Activated naive CD4-positive, alpha-beta T cell treated with anti-CD3 and anti-CD28 coated beads, Interleukin-2, amount 10 ng/mL, durations not matched to agents 7 days and 5 days (primary cell): ENCODE measurements around the gene FAM111A.
"Not testable (repeated sequence)": the region's sequence is repeated elsewhere in the genome, so short reads cannot be mapped to it uniquely, and the experiment has no call there.

Experiments used
- CTCF ChIA-PET: fragments of 350-600 bp; sonication (Branson Sonifier 250); formaldehyde crosslinking; loops from one replicate; lab custom pipeline; 2021; ENCODE audit warnings: antibody characterized with exemption; lab: Charles Lee
- DNase-seq: peaks from one replicate; pipeline ENCODE4 v3.0.0-alpha.2; 2020
- H3K27ac Mint-ChIP-seq: one replicate; pipeline ENCODE4 v1.8.0; 2021; ENCODE audit warnings: mild to moderate bottlenecking, moderate library complexity, mixed read lengths
- H3K27me3 Mint-ChIP-seq: one replicate; pipeline ENCODE4 v1.8.0; 2021; ENCODE audit warnings: mild to moderate bottlenecking, mixed read lengths
- H3K36me3 Mint-ChIP-seq: one replicate; pipeline ENCODE4 v1.8.0; 2021; ENCODE audit warnings: mixed read lengths
- H3K4me1 Mint-ChIP-seq: one replicate; pipeline ENCODE4 v1.8.0; 2021; ENCODE audit warnings: mixed read lengths
- H3K4me3 Mint-ChIP-seq: one replicate; pipeline ENCODE4 v1.8.0; 2021; ENCODE audit warnings: mild to moderate bottlenecking, moderate library complexity, mixed read lengths
- H3K9me3 Mint-ChIP-seq: one replicate; pipeline ENCODE4 v1.8.0; 2021; ENCODE audit warnings: mixed read lengths

FAM111A gene, protein sequence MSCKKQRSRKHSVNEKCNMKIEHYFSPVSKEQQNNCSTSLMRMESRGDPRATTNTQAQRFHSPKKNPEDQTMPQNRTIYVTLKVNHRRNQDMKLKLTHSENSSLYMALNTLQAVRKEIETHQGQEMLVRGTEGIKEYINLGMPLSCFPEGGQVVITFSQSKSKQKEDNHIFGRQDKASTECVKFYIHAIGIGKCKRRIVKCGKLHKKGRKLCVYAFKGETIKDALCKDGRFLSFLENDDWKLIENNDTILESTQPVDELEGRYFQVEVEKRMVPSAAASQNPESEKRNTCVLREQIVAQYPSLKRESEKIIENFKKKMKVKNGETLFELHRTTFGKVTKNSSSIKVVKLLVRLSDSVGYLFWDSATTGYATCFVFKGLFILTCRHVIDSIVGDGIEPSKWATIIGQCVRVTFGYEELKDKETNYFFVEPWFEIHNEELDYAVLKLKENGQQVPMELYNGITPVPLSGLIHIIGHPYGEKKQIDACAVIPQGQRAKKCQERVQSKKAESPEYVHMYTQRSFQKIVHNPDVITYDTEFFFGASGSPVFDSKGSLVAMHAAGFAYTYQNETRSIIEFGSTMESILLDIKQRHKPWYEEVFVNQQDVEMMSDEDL

DNA sequence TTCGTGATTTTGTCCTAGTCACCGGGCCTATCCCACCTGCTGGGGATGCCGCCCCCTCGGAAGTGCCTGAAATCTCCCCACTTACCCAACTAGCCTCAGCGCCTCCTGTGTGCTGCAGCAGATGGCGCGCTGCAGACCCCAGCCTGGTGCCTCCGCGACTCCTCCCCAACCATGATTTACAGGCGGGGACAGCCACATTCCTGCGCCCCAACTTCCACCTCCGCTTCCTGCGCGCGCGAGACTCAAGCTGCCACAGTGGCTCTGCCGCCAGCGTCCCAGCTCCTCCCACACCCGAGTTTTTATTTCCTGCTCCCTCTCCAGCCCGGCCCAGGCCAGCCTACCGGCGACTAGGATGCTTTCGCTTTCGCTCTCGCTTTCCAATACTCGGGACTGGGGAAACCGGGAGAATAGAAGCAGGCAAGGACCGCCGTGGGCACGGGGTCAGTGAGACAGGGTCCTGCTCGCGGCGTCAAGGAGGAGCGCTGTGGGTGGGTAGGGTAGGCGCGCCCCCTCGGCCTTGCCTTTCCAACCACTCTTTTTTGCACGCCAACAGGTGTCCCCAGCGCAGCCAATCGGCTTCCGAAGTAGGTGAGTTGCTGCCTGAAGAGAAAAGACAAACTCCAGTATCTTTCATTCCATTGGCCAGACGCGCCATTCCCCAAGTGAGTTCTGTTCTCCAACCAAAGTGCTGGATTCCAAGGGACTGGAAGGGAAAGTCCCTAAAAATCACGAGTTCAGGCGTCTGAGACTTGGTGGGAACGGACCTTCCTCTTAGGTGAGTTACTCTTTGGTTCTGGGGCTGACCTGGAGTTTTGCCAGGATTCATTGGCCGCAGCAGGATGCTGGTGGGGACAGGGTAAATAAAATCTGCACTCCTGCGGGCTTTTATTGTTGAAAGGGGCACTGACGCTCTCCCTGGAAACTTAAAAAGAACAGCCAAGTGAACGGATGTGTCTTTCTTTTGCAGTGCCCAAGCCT, at the start of gene FAM111A:
TSS of gene FAM111A (plus strand) at position 327 of the 978 bp plus-strand sequence. CDS start 6,017 bp downstream, outside the sequence.
- Mint-ChIP-seq H3K4me3 (peak within 1 kb of the TSS; percentile 90), H3K36me3 (peaks cover 29% of the 10 kb centered on the region), H3K4me1 (peaks cover 64% of the 10 kb centered on the region), H3K27ac (peak within 1 kb of the TSS; percentile 97), H3K27me3 (no peaks in the 10 kb centered on the region), H3K9me3 (no peaks in the 10 kb centered on the region)
- CTCF ChIA-PET, result interaction anchor here (1.0 to 9.6 kb wide), 7 partner anchors 10 to 84 kb away, joined by 3 to 113 read pairs (median 4); partner anchors contain the start of genes DTX4 and FAM111B
- peak; percentile 96 for DNase-seq

DNA sequence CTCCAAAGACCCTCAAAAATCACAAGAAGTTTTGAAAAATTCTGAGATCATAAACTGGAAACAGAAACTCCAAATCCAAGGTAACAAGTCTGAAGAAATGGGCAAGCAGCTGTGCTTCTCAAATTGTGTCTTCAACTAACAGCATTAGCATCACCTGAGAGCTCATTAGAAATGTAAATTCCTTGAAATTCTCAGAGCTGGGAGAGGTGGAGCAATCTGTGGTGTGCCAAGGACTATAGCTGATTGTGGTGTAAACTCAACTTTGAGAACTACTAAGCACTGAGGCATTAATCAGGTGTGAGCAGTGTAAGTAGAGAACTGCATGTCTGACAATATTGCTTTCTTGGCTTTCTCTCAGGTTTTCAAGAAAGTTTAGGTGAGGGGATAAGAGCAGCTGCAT, 49.1 kb upstream of the FAM111A start:
- CTCF ChIA-PET, result interaction anchor here (2.1 kb wide), 1 partner anchor 65 kb away, joined by 7 read pairs; no protein-coding TSS in a partner anchor
- not testable (repeated sequence) for H3K9me3 Mint-ChIP-seq, H3K27ac Mint-ChIP-seq, H3K4me1 Mint-ChIP-seq, DNase-seq, H3K4me3 Mint-ChIP-seq, H3K36me3 Mint-ChIP-seq
- H3K27me3 Mint-ChIP-seq, result peaks cover 18% of the 10 kb centered on the region

DNA sequence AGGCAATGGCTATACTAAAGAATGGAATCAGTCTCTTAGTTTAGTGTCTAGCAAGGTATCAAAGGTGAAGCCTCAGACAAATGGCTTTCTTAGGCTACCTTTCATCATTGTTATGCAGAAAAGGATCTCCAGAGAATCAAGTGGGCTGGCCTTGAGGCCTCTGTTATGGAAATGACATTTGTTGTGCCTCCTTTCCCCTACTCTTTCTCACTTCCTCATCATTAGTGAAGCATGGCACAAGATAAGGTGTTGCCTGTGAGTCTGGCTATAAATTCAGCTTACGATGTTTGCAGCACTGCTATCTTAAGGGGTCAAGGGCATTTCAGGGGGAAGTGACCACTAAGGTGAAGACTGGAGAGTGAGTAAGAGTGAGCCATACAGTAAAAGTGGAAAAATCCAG, 47.4 kb upstream of the FAM111A start:
- H3K4me1 Mint-ChIP-seq, DNase-seq, H3K36me3 Mint-ChIP-seq, H3K27ac Mint-ChIP-seq, H3K9me3 Mint-ChIP-seq, H3K4me3 Mint-ChIP-seq: not testable (repeated sequence)
- CTCF ChIA-PET, result interaction anchor here (0.8 to 3.4 kb wide), 2 partner anchors 8 to 40 kb away, joined by 4 to 30 read pairs; no protein-coding TSS in a partner anchor
- H3K27me3 Mint-ChIP-seq, result peaks cover 21% of the 10 kb centered on the region

DNA sequence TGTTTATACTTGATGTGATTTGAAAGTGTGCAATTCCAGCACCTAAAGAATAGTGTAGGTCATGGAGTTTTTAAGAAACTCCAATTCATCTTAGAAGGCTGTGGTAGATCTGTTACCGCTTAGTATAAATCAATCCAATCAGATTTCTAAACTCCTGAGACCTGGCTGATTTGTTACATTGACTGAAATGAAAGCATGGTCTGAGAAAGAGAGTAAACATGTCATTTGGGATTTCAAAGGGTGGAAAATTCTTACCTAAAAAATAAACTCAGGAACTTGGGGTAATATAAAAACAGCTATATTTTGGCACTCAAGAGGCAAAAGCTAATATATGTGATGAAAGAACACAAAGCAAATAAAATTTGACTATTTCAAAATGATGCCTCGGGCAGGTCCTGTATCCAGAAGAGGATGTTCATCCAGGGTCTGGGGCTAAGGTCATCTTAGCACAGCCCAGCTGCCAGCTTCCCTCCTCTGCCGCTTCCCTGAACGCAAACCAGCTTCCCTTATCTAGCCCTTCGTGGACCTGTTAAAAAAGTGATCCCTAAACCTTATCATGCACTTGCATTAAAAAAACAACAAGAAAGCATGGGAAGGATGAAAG, 46.6 kb upstream of the FAM111A start:
- H3K4me1 Mint-ChIP-seq, result peaks cover 10% of the 10 kb centered on the region

DNA sequence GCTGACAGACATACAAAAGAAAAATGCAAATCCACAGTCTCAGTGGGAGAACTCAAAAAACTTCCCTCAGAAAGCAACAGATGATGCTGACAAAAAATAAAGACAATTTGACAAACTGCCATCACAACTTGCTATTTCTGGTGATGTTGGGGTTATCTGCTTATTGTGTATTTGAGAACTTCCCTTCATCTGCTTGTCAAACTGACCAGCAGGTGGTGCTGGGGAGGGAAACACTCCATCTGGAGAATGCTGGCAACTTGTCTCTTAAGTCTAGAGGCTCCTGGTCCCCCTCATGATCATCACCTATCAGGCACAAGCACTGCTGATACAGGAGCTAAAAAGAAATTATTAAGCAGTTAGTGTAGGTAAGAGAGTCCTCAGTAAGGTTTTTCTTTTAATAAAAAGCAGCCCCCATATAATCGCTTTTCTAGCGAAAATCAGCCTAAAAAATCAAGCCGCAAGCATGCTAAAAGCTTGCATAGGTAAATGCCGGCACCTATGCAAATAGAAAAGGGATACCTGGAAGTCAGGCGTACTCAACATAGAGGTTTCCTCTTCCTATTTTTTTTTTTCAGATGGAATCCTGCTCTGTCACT, 45.4 kb upstream of the FAM111A start:
- H3K36me3 Mint-ChIP-seq, result no peaks in the 10 kb centered on the region
- H3K9me3 Mint-ChIP-seq, result no peaks in the 10 kb centered on the region
- CTCF ChIA-PET, result interaction anchor here (0.9 to 3.4 kb wide), 8 partner anchors 10 to 73 kb away, joined by 3 to 30 read pairs (median 4); partner anchors contain the start of genes FAM111A and FAM111B
- peak; percentile 82 for DNase-seq
- peaks cover 30% of the 10 kb centered on the region for H3K27me3 Mint-ChIP-seq
- no peak overlapping the region for H3K4me3 Mint-ChIP-seq
- H3K4me1 Mint-ChIP-seq, result peaks cover 21% of the 10 kb centered on the region
- H3K27ac Mint-ChIP-seq, result no peak overlapping the region

More for the DNA sequence above, 46.6 kb upstream of the FAM111A start:
- CTCF ChIA-PET, result interaction anchor here (0.7 to 3.4 kb wide), 4 partner anchors 11 to 62 kb away, joined by 3 to 30 read pairs (median 6); partner anchors contain the start of gene FAM111B
- H3K9me3 Mint-ChIP-seq, H3K27ac Mint-ChIP-seq, H3K4me3 Mint-ChIP-seq, H3K36me3 Mint-ChIP-seq, DNase-seq: not testable (repeated sequence)
- peaks cover 27% of the 10 kb centered on the region for H3K27me3 Mint-ChIP-seq

DNA sequence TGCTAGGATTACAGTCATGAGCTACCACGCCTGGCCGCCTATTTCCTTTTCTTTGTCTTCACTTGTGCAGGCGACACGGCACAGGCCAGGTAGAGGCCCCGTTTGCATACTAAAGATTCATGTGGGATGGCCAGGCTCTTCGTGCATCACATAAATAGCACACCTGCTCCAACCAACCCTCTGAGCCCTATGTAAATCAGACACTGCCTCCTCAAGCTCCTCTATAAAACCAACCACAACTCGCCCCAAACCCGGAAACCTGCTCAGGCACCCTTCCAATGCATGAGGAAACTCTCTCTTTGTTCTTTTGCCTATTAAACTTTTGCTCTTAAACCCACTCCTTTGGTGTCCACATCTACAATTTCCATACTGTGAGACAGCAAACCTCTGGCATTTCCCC, 44.7 kb upstream of the FAM111A start:
- peaks cover 27% of the 10 kb centered on the region for H3K4me1 Mint-ChIP-seq
- DNase-seq, H3K4me3 Mint-ChIP-seq, H3K36me3 Mint-ChIP-seq, H3K9me3 Mint-ChIP-seq, H3K27ac Mint-ChIP-seq: not testable (repeated sequence)
- peaks cover 32% of the 10 kb centered on the region for H3K27me3 Mint-ChIP-seq
- CTCF ChIA-PET, result interaction anchor here (0.9 to 3.4 kb wide), 7 partner anchors 9 to 72 kb away, joined by 3 to 30 read pairs (median 4); partner anchors contain the start of genes FAM111A and FAM111B

DNA sequence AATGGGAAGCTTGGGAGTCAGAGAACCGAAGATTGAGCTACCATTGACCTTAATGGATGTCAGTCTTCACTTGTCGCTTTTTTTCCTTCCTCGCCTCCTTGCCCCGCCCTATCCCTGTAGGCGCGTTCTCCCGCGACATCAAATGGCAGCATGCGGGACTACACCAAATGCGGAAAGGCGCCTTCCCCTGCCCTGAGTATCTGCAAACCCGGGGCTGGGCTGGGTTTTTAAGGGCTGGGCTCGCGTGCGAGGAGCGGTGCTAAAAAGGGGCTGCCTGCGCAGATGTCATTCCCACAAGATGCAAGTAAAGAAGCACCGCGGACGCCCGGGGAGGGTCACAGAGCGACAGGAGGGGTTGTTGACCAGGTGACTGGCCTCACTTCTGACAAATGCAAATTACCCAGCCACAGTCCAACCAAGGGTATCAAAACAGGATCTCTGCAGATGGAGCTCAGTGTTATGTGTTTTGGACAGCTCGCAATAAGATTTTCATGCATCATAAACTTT, 40.3 kb upstream of the FAM111A start:
- Mint-ChIP-seq H3K4me3 (peak overlapping the region; percentile 63), H3K4me1 (peaks cover 49% of the 10 kb centered on the region), H3K36me3 (peaks cover 11% of the 10 kb centered on the region), H3K9me3 (peaks cover 4% of the 10 kb centered on the region), H3K27me3 (peaks cover 40% of the 10 kb centered on the region), H3K27ac (no peak overlapping the region)
- CTCF ChIA-PET, result interaction anchor here (0.6 to 1.8 kb wide), 5 partner anchors 12 to 75 kb away, joined by 3 to 5 read pairs (median 3); no protein-coding TSS in a partner anchor
- peak; percentile 76 for DNase-seq

DNA sequence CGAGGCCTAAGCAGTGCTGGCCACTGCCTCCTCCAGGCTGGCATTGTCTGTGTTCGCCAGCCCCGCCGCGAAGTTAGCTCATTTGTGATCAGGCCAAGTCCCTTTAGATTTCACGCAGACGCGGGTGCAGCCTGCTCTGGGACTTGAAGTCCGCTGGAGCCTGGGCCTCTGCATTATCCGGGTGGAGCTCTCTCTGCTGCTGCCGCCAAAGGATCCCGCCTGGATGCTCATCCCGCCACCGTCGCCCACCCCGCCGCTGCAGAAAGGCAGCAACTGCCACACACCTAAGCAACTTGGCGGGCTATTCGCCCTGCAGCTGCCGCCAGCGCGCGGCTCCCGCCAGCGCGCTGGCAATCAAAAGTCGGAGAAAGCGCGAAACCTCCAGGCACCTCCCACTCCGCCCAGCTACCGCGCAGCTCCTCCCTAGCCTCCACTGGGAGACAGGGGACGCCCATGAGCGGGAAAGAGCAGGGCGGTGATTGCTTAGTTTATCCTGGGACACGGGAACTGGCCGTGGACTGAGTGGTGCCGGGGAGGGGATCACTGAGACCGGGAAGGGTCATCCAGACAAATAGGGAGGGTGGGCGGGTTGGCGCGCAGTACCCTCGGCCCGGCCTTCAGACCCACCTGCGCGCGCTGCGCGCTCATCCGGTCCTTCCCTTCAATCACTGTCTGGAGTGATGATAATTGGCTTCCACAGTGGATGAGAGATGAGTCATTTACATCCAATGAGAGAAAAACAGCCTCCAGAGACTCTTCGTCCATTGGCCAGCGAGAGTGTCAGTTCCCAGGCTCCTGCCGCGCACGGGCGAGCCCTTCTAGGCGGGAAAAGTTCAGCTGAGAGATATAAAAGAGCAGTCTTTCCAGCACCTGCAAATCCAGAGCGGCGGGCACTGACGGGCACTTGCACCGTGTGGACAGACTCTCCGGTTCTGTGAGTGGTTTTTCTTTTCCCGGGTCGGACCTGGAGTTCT, 36.0 kb upstream of the FAM111A start, which contains the start of gene FAM111B:
TSS of gene FAM111B (plus strand) at position 875 of the 974 bp plus-strand sequence. CDS start 2,389 bp downstream, outside the sequence.
- peak; percentile 89 for DNase-seq
- Mint-ChIP-seq H3K27me3 (peaks cover 20% of the 10 kb centered on the region), H3K4me1 (peaks cover 77% of the 10 kb centered on the region), H3K9me3 (peaks cover 4% of the 10 kb centered on the region), H3K27ac (peak within 1 kb of the TSS; percentile 90), H3K36me3 (peaks cover 40% of the 10 kb centered on the region), H3K4me3 (peak within 1 kb of the TSS; percentile 94)
- CTCF ChIA-PET, result interaction anchor here (0.8 to 3.9 kb wide), 8 partner anchors 10 to 65 kb away, joined by 3 to 28 read pairs (median 4); partner anchors contain the start of genes DTX4 and FAM111A

DNA sequence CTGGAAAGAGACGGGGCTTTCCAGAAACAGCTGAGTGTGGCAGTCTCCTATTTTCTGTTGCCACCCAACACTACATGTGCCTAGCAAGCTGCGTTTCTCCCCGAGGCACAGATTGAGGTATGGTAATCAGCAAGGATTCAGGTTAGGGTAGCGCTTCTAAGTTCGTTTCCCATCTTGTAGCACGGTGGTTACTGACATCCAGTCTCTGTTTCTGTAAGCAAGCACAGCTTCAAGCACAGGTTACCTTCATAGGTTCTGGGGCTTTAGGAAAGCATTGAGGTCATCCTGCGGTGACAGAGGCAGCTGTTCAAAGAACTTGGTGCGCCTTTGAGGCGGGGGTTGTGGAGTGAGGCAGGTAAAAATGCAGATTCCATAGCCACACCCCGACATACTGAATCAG, 34.9 kb upstream of the FAM111A start:
- CTCF ChIA-PET, result interaction anchor here (1.0 to 3.9 kb wide), 6 partner anchors 11 to 51 kb away, joined by 3 to 28 read pairs (median 6); partner anchors contain the start of gene FAM111A
- H3K4me1 Mint-ChIP-seq, result peaks cover 72% of the 10 kb centered on the region

DNA sequence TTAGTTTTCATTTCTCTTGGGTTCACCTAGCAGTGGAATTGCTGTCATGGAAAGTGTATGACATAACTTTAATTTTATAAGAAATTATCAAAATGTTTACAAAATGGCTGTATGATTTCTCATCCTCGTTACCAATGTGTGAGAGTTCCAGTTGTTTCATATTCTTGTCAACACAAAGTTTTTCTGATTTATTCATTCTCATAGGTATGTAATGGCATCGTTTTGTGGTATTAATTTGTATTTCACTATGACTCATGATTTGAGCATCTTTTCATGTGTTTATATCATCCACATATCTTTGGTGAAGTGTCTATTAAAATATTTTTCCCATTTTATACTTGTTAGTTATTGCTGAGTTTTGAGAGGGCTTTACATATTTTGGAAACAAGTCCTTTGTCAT, 30.2 kb upstream of the FAM111A start:
- H3K4me3 Mint-ChIP-seq, result no peak overlapping the region
- DNase-seq, result no peak
- H3K9me3 Mint-ChIP-seq, result peaks cover 13% of the 10 kb centered on the region
- H3K4me1 Mint-ChIP-seq, result peaks cover 49% of the 10 kb centered on the region
- peaks cover 85% of the 10 kb centered on the region for H3K36me3 Mint-ChIP-seq
- H3K27me3 Mint-ChIP-seq, result no peaks in the 10 kb centered on the region
- CTCF ChIA-PET, result no interaction called here
- no peak overlapping the region for H3K27ac Mint-ChIP-seq

More for the DNA sequence above, 34.9 kb upstream of the FAM111A start:
- Mint-ChIP-seq H3K4me3 (peak overlapping the region; percentile 94), H3K27ac (peak overlapping the region; percentile 90), H3K27me3 (peaks cover 13% of the 10 kb centered on the region), H3K36me3 (peaks cover 48% of the 10 kb centered on the region)
- H3K9me3 Mint-ChIP-seq, result not testable (repeated sequence)
- peak; percentile 55 for DNase-seq

DNA sequence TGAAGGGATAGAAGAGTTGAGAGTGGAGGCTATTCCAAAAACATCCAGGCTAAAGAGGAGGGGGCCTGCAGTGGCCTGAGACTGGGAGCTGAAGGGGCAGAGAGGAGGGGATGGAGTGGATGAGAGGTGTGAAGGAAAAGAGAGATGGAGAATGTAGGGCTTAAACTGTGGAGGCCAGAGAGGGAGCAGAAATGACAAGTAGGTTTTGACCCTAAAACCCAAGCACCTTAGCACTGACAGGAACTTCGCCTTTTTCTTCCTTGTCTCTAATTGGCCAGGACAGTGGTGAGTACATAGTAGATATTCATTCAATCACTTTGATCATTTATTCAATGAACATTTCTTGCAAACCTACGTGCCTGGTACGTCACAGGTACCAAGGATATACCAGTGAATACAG, 28.3 kb upstream of the FAM111A start:
- peaks cover 31% of the 10 kb centered on the region for H3K4me1 Mint-ChIP-seq
- H3K27me3 Mint-ChIP-seq, result no peaks in the 10 kb centered on the region
- peaks cover 29% of the 10 kb centered on the region for H3K9me3 Mint-ChIP-seq
- peaks cover 92% of the 10 kb centered on the region for H3K36me3 Mint-ChIP-seq
- no peak overlapping the region for H3K27ac Mint-ChIP-seq
- DNase-seq, result no peak
- no peak overlapping the region for H3K4me3 Mint-ChIP-seq
- CTCF ChIA-PET, result interaction anchor here (1.3 kb wide), 1 partner anchor 21 kb away, joined by 5 read pairs; no protein-coding TSS in a partner anchor
